ENCODE measurements around the gene CHRNG. TPM values are rescaled to one million over a fixed set of nuclear protein-coding genes. Genes with fewer than 3 reads are reported as not detected.
A peak's percentile ranks its signal among the peaks of the same experiment; 100 is the strongest.

The CHRNG gene
- total RNA-seq, 2 donors from 2014 or later, result not detected

DNA sequence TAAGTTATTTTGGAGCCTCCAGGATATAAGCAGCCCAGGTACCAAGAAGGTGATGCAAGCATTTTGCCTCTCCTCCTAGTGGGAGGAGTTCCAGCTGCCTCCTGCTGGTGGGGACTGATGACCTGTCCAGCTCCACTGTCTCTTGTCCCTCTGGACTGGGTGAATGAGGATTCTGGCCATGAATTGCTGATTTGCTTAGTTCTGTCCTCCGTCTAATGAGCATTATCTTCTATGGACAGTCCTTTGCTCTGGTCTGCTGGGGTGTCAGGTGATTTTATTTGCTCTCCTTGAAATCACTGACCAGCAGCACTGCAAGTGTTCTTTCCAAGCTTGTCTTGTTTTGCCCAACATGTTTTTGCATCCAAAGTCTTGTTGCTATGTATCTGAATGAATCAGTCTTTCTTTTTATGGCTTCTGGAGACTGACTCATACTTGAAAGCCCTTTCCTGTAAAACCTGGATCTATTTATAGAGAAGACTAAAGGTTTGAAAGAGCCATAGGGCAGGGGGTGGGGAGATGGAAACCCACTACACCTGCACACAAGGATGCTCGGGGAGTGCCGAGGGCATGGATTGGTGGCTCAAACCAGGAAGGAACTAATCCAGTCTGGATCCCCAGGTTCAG lies 53.4 kb downstream of the CHRNG start:
- H3K4me1 Mint-ChIP-seq, result no peaks in the 10 kb centered on the region
- H3K27me3 ChIP-seq (ENCODE audit: control insufficient read depth, insufficient read depth, low read length, poor library complexity, severe bottlenecking), result no peaks in the 10 kb centered on the region

DNA sequence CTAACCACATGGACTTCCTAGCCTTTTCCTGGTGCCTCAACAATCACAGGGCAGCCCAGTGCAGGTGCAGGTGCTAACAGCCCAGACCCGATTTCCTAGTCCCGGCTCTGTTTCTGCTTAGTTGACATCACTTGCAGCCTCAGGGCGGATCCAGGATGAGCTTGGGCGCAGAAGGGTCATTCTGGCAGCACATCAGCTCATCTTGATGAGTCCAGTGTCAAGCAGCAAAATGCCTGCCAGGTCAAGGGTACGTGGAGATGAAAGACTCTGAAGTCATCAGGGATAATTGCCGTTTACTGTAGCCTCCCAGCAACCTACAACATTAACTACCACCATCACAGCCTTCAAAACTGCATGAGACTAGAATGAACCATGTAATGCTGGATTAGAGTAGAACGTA lies 54.5 kb downstream of the CHRNG start:
- H3K27me3 Mint-ChIP-seq (ENCODE audit: insufficient read depth), result no peaks in the 10 kb centered on the region
- no peak overlapping the region for H3K27ac ChIP-seq (ENCODE audit: low read depth, low read length)
- no peak for DNase-seq
- no peaks in the 10 kb centered on the region for H3K9me3 Mint-ChIP-seq
- H3K36me3 Mint-ChIP-seq (ENCODE audit: low read depth), result peaks cover 1% of the 10 kb centered on the region
- H3K27ac Mint-ChIP-seq, result no peak overlapping the region
- H3K9ac ChIP-seq (ENCODE audit: extremely low read depth, low read length, poor library complexity, severe bottlenecking), result no peak overlapping the region
- H3K36me3 ChIP-seq (ENCODE audit: control insufficient read depth, insufficient read depth, low read length), result no peaks in the 10 kb centered on the region
- H3K9me3 ChIP-seq (ENCODE audit: control insufficient read depth, low read length), result no peaks in the 10 kb centered on the region
- H3K27me3 ChIP-seq (ENCODE audit: control insufficient read depth, insufficient read depth, low read length, poor library complexity, severe bottlenecking), result no peaks in the 10 kb centered on the region
- no peaks in the 10 kb centered on the region for H3K4me1 Mint-ChIP-seq
- H3K4me3 ChIP-seq (ENCODE audit: low read length), result no peak overlapping the region
- no peak overlapping the region for H3K4me3 Mint-ChIP-seq
- WGBS, 2 experiments (ENCODE audit: insufficient coverage in 1 of 2, insufficient read length in 1 of 2), result 89 to 100% methylated on average over 3 to 6 of the region's 7 CpGs
- TF ChIP-seq CTCF (conservative IDR thresholded peaks at IDR 0.05), result no peak
- H3K4me1 ChIP-seq (ENCODE audit: control insufficient read depth, insufficient read depth, low read length), result no peaks in the 10 kb centered on the region

More for the DNA sequence above, 53.4 kb downstream of the CHRNG start:
- no peaks in the 10 kb centered on the region for H3K9me3 Mint-ChIP-seq
- Histone ChIP-seq H3K9me3 (ENCODE audit: control insufficient read depth, low read length) (no peaks in the 10 kb centered on the region), H3K4me1 (ENCODE audit: control insufficient read depth, insufficient read depth, low read length) (no peaks in the 10 kb centered on the region), H3K4me3 (ENCODE audit: low read length) (no peak overlapping the region), H3K36me3 (ENCODE audit: control insufficient read depth, insufficient read depth, low read length) (no peaks in the 10 kb centered on the region), H3K9ac (ENCODE audit: extremely low read depth, low read length, poor library complexity, severe bottlenecking) (no peak overlapping the region), H3K27ac (ENCODE audit: low read depth, low read length) (no peak overlapping the region)
- DNase-seq, result no peak
- H3K27me3 Mint-ChIP-seq (ENCODE audit: insufficient read depth), result no peaks in the 10 kb centered on the region
- H3K36me3 Mint-ChIP-seq (ENCODE audit: low read depth), result peaks cover 1% of the 10 kb centered on the region
- H3K27ac Mint-ChIP-seq, result no peak overlapping the region
- H3K4me3 Mint-ChIP-seq, result no peak overlapping the region
- peak; percentile 22 for TF ChIP-seq CTCF (conservative IDR thresholded peaks at IDR 0.05)
- WGBS, 2 experiments (ENCODE audit: insufficient coverage in 1 of 2, insufficient read length in 1 of 2), result 94 to 100% methylated on average over 1 to 3 of the region's 3 CpGs

Other genes starting within 250 kb of the CHRNG start
- gene ALPP, start 160.9 kb upstream of the CHRNG start, total RNA-seq, result not detected
- not detected for gene ALPG, start 132.8 kb upstream of the CHRNG start, total RNA-seq
- gene ALPI, start 83.5 kb upstream of the CHRNG start, total RNA-seq, result not detected
- 1 to 10 TPM; 1.6 to 4.6 TPM for gene ECEL1, start 51.9 kb upstream of the CHRNG start, total RNA-seq
- not detected for gene PRSS56, start 19.3 kb upstream of the CHRNG start, total RNA-seq
- under 1 TPM in 1 of 2 donors, not detected in 1; 0.11 TPM for gene CHRND, start 13.5 kb upstream of the CHRNG start, total RNA-seq
- 1 to 10 TPM; 6.5 to 6.7 TPM for gene TIGD1, start 10.9 kb downstream of the CHRNG start, total RNA-seq
- gene EIF4E2, start 11.0 kb downstream of the CHRNG start, total RNA-seq, result 100 to 1,000 TPM; 105 to 116 TPM
- gene EFHD1, start 93.9 kb downstream of the CHRNG start, total RNA-seq, result 10 to 100 TPM in 1 of 2 donors, 1 to 10 TPM in 1; 6.8 to 12.5 TPM
- gene GIGYF2, start 157.6 kb downstream of the CHRNG start, total RNA-seq, result 10 to 100 TPM; 62.5 to 72.3 TPM
- 1 to 10 TPM in 1 of 2 donors, under 1 TPM in 1; 0.15 to 1.0 TPM for gene KCNJ13, start 236.9 kb downstream of the CHRNG start, total RNA-seq

Data from endodermal cell (in vitro differentiated cells).